ENCODE results near the gene FBXL2.

FBXL2 gene

GRCh38 chr3:33430061-33430460, 152.8 kb downstream of the FBXL2 start:
- no peak for DNase-seq (ENCODE audit: low spot score)

- no peak for DNase-seq (ENCODE audit: low spot score)
Observed at GRCh38 chr3:33430571-33430970, 153.3 kb downstream of the FBXL2 start.

GRCh38 chr3:33433843-33434242, 156.6 kb downstream of the FBXL2 start:
- DNase-seq (ENCODE audit: low spot score), result no peak
